SK-N-SH (cell line): Measurements from ENCODE around the gene MME.

ENCODE experiments used
- EP300 ChIP-seq, 2 experiments: IDR thresholded peaks; 2 replicates each; pipeline versions ENCODE4 v1.4.0 to v1.6.1; 2012; ENCODE audit warnings: borderline replicate concordance in 1 of 2, low read depth in 1 of 2, low read length in 1 of 2
- TCF12 ChIP-seq: IDR thresholded peaks from 2 replicates; pipeline ENCODE4 v1.4.0; 2012
- TF ChIP-seq, protein P1 (sequence below): fragments of 200-600 bp; sonication (generic); IDR thresholded peaks from 2 replicates; pipeline ENCODE4 v1.6.1; 2017; ENCODE audit warnings: antibody characterized with exemption, mild to moderate bottlenecking, moderate library complexity
- TF ChIP-seq, protein P2 (sequence below): IDR thresholded peaks from 2 replicates; pipeline ENCODE4 v1.6.1; 2012; ENCODE audit warnings: mild to moderate bottlenecking, low read depth, low read length, moderate library complexity

DNA sequence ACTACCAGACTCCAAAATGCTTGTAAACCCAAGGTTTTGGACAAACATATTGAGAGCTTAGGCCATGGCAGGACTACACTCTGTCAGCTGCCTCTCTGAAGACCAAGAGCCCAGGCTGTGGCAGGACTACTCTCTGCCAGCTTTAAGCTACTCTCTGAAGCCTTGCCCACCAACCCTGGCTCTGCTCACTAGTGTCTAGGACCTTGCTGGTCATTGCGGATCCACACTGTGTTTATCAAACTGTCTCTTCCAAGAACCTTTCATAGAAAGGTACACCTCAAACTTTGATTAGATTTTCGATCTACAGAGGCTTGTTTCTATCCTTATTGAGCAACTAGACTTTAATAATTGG lies 41.9 kb upstream of the MME start:
- TF ChIP-seq EP300 (IDR thresholded peaks at IDR 0.05; ENCODE audit: borderline replicate concordance in 1 of 2, low read depth in 1 of 2, low read length in 1 of 2) (no peak), TCF12 (no peak)
- TF ChIP-seq, protein P1, sequence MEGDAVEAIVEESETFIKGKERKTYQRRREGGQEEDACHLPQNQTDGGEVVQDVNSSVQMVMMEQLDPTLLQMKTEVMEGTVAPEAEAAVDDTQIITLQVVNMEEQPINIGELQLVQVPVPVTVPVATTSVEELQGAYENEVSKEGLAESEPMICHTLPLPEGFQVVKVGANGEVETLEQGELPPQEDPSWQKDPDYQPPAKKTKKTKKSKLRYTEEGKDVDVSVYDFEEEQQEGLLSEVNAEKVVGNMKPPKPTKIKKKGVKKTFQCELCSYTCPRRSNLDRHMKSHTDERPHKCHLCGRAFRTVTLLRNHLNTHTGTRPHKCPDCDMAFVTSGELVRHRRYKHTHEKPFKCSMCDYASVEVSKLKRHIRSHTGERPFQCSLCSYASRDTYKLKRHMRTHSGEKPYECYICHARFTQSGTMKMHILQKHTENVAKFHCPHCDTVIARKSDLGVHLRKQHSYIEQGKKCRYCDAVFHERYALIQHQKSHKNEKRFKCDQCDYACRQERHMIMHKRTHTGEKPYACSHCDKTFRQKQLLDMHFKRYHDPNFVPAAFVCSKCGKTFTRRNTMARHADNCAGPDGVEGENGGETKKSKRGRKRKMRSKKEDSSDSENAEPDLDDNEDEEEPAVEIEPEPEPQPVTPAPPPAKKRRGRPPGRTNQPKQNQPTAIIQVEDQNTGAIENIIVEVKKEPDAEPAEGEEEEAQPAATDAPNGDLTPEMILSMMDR = no peak
- TF ChIP-seq, protein P2, sequence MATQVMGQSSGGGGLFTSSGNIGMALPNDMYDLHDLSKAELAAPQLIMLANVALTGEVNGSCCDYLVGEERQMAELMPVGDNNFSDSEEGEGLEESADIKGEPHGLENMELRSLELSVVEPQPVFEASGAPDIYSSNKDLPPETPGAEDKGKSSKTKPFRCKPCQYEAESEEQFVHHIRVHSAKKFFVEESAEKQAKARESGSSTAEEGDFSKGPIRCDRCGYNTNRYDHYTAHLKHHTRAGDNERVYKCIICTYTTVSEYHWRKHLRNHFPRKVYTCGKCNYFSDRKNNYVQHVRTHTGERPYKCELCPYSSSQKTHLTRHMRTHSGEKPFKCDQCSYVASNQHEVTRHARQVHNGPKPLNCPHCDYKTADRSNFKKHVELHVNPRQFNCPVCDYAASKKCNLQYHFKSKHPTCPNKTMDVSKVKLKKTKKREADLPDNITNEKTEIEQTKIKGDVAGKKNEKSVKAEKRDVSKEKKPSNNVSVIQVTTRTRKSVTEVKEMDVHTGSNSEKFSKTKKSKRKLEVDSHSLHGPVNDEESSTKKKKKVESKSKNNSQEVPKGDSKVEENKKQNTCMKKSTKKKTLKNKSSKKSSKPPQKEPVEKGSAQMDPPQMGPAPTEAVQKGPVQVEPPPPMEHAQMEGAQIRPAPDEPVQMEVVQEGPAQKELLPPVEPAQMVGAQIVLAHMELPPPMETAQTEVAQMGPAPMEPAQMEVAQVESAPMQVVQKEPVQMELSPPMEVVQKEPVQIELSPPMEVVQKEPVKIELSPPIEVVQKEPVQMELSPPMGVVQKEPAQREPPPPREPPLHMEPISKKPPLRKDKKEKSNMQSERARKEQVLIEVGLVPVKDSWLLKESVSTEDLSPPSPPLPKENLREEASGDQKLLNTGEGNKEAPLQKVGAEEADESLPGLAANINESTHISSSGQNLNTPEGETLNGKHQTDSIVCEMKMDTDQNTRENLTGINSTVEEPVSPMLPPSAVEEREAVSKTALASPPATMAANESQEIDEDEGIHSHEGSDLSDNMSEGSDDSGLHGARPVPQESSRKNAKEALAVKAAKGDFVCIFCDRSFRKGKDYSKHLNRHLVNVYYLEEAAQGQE = no peak
